CD14-positive monocyte (primary cell): ENCODE data around the gene ADK. TPM values are rescaled to one million over a fixed set of nuclear protein-coding genes. Genes with fewer than 3 reads are reported as not detected.

Experiments used
- DNase-seq, 3 donors: peaks; one replicate each; pipeline ENCODE4 v3.0.0-alpha.2; 2011 to 2022
- H2AFZ ChIP-seq: 2 replicates; pipeline ENCODE4 v1.6.0; 2012; ENCODE audit warnings: mild to moderate bottlenecking, low read depth, low read length, inconsistent platforms; ENCODE audit not compliant: insufficient read depth, poor library complexity, severe bottlenecking
- H3K27ac ChIP-seq, 2 donors: 1 replicate in 1 of 2; 2 replicates in 1 of 2; pipeline ENCODE4 v1.5.1; 2012 to 2013; ENCODE audit warnings: low read length in 2 of 2, control low read depth in 1 of 2, inconsistent platforms in 1 of 2, low read depth in 1 of 2, mild to moderate bottlenecking in 1 of 2
- H3K27me3 ChIP-seq, 2 donors: one replicate each; pipeline versions ENCODE4 v1.6.0 to v1.6.1; 2011 to 2013; ENCODE audit warnings: low read length in 2 of 2; ENCODE audit not compliant: control insufficient read depth in 2 of 2, insufficient read depth in 2 of 2
- H3K36me3 ChIP-seq, 2 donors: replicated peaks in 1 of 2; 1 replicate in 1 of 2; 2 replicates in 1 of 2; pipeline versions ENCODE4 v1.5.1 to v1.6.1; 2012 to 2013; ENCODE audit warnings: low read length in 2 of 2, control low read depth in 1 of 2, inconsistent platforms in 1 of 2, mild to moderate bottlenecking in 1 of 2; ENCODE audit not compliant: insufficient read depth in 2 of 2, control insufficient read depth in 1 of 2
- H3K4me1 ChIP-seq, 2 donors: 1 replicate in 1 of 2; 2 replicates in 1 of 2; pipeline versions ENCODE4 v1.5.1 to v1.6.1; 2012 to 2013; ENCODE audit warnings: low read length in 2 of 2, control low read depth in 1 of 2, inconsistent platforms in 1 of 2, mild to moderate bottlenecking in 1 of 2, moderate library complexity in 1 of 2; ENCODE audit not compliant: insufficient read depth in 2 of 2, control insufficient read depth in 1 of 2
- H3K4me2 ChIP-seq: replicated peaks from 2 replicates; pipeline ENCODE3; 2012; ENCODE audit warnings: low read length, moderate library complexity, mild to moderate bottlenecking; ENCODE audit not compliant: poor library complexity, severe bottlenecking; ENCODE audit errors: extremely low read depth
- H3K4me3 ChIP-seq, 3 experiments: fragments of 200-600 bp in 1 of 3; sonication (generic) in 1 of 3; replicated peaks in 1 of 3; 1 replicate in 2 of 3; 2 replicates in 1 of 3; pipeline ENCODE4 v1.5.1; 2011 to 2013; ENCODE audit warnings: low read length in 3 of 3, mild to moderate bottlenecking in 3 of 3, control low read depth in 2 of 3, low read depth in 2 of 3, inconsistent platforms in 1 of 3, moderate library complexity in 1 of 3
- H3K79me2 ChIP-seq: 2 replicates; pipeline ENCODE4 v1.6.0; 2012; ENCODE audit warnings: mild to moderate bottlenecking, control low read depth, inconsistent platforms, low read length, moderate library complexity; ENCODE audit not compliant: insufficient read depth
- H3K9ac ChIP-seq: 2 replicates; pipeline ENCODE4 v1.6.0; 2017; ENCODE audit warnings: low read length, mild to moderate bottlenecking; ENCODE audit not compliant: insufficient read depth, poor library complexity, severe bottlenecking
- H3K9me3 ChIP-seq, 2 donors: replicated peaks in 1 of 2; 1 replicate in 1 of 2; 2 replicates in 1 of 2; pipeline versions ENCODE4 v1.5.1 to v1.6.1; 2012 to 2013; ENCODE audit warnings: low read length in 2 of 2, control low read depth in 1 of 2; ENCODE audit not compliant: control insufficient read depth in 1 of 2, insufficient read depth in 1 of 2
- H4K20me1 ChIP-seq: 2 replicates; pipeline ENCODE4 v1.6.0; 2012; ENCODE audit warnings: mild to moderate bottlenecking, low read length, control low read depth, moderate library complexity; ENCODE audit not compliant: insufficient read depth
- H3K27ac Mint-ChIP-seq, 7 donors: one replicate each; pipeline ENCODE4 v1.8.0; 2020; ENCODE audit warnings: mild to moderate bottlenecking in 7 of 7, mixed read lengths in 7 of 7, moderate library complexity in 6 of 7, inconsistent platforms in 2 of 7
- H3K27me3 Mint-ChIP-seq, 3 donors: one replicate each; pipeline ENCODE4 v1.8.0; 2021 to 2022; ENCODE audit warnings: low read depth in 3 of 3, mild to moderate bottlenecking in 3 of 3, mixed read lengths in 3 of 3, moderate library complexity in 3 of 3, inconsistent platforms in 1 of 3
- H3K36me3 Mint-ChIP-seq, 2 donors: one replicate each; pipeline ENCODE4 v1.8.0; 2020; ENCODE audit warnings: mixed read lengths in 2 of 2, inconsistent platforms in 1 of 2, mild to moderate bottlenecking in 1 of 2
- H3K4me1 Mint-ChIP-seq: one replicate; pipeline ENCODE4 v1.8.0; 2020; ENCODE audit warnings: mild to moderate bottlenecking, mixed read lengths
- H3K4me3 Mint-ChIP-seq, 2 donors: one replicate each; pipeline ENCODE4 v1.8.0; 2020; ENCODE audit warnings: mild to moderate bottlenecking in 2 of 2, mixed read lengths in 2 of 2, moderate library complexity in 1 of 2
- H3K9me3 Mint-ChIP-seq, 7 donors: one replicate each; pipeline ENCODE4 v1.8.0; 2020 to 2022; ENCODE audit warnings: mixed read lengths in 7 of 7, mild to moderate bottlenecking in 6 of 7, moderate library complexity in 6 of 7, inconsistent platforms in 2 of 7
- WGBS: methylation state at CpG from one replicate; pipeline ENCODE4 v1.1.5; 2013; ENCODE audit warnings: missing lambda C conversion rate; ENCODE audit not compliant: insufficient coverage; 5-methylcytosine and 5-hydroxymethylcytosine counted together
- intact Hi-C, 2 donors: fragments of 100-400 bp; cut with micrococcal nuclease; formaldehyde crosslinking; loops; one replicate each; pipeline versions ENCODE4 v1.15.0 to v1.15.1; 2023
- polyA plus RNA-seq, 3 donors: library from polyadenylated mRNA; depleted of rRNA in 1 of 3; unstranded in 2 of 3; stranded (reverse) in 1 of 3; fragments of 300-500 nt in 2 of 3; fragments of >200 nt in 1 of 3; fragmentation: Illumina TruSeq in 2 of 3; gene quantifications; 1 replicate in 2 of 3; 2 replicates in 1 of 3; pipeline ENCODE4 v1.2.3, GENCODE V29; 2012 to 2021
- TF ChIP-seq, protein P1 (sequence below): fragments of 200-600 bp; IDR thresholded peaks from one replicate; pipeline ENCODE4 v1.8.0; 2022; ENCODE audit warnings: antibody characterized with exemption, mild to moderate bottlenecking

ADK gene
- polyA plus RNA-seq, 3 donors = 6.4 to 38.2 (median 35.7) TPM

DNA sequence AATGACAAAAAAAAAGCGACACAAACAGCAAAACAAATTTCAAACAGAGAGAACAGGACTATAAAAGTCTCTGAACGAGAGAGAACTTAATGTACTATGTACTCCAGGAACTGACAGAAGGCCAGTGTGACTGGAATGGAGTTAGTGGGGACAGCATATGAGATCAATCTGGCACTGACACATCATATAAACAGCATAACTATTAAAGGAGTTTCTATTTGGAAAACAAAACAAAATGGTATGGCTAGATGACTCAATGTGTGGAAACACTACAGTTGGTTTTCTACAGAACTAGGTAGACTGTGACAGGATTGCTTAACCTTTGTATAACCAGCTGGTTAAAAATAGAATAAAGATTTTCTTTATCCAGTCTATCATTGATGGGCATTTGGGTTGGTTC is 442.4 kb downstream of the ADK start:
- H3K27ac Mint-ChIP-seq = no peak overlapping the region
- H3K27ac ChIP-seq = no peak overlapping the region

DNA sequence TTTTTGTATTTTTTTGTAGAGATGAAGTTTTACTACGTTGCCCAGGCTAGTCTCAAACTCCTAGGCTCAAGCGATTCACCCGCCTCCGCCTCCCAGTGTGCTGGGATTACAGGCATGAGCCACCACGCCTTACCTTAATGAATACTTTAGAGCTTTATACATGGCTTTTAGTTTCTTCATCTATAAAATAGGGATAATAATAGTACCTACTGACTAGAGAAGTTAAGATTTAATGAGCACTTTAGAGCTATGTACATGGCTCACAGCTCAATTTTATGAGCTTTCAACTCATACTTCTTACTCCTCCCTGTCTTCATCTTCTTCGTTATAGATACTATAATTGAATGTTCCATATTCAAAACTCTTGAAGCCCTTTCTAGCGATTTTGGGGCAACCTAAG is 445.7 kb downstream of the ADK start:
- Histone ChIP-seq H3K79me2 (no peaks in the 10 kb centered on the region), H3K4me2 (no peak overlapping the region), H3K27ac (no peak overlapping the region), H3K9me3 (no peaks in the 10 kb centered on the region), H3K4me3 (no peak overlapping the region), H4K20me1 (no peaks in the 10 kb centered on the region), H2AFZ (no peak overlapping the region), H3K9ac (no peak overlapping the region), H3K4me1 (no peaks in the 10 kb centered on the region), H3K27me3 (no peaks in the 10 kb centered on the region), H3K36me3 (peaks cover 0 to 11% of the 10 kb centered on the region in 2 donors)
- TF ChIP-seq, protein P1, sequence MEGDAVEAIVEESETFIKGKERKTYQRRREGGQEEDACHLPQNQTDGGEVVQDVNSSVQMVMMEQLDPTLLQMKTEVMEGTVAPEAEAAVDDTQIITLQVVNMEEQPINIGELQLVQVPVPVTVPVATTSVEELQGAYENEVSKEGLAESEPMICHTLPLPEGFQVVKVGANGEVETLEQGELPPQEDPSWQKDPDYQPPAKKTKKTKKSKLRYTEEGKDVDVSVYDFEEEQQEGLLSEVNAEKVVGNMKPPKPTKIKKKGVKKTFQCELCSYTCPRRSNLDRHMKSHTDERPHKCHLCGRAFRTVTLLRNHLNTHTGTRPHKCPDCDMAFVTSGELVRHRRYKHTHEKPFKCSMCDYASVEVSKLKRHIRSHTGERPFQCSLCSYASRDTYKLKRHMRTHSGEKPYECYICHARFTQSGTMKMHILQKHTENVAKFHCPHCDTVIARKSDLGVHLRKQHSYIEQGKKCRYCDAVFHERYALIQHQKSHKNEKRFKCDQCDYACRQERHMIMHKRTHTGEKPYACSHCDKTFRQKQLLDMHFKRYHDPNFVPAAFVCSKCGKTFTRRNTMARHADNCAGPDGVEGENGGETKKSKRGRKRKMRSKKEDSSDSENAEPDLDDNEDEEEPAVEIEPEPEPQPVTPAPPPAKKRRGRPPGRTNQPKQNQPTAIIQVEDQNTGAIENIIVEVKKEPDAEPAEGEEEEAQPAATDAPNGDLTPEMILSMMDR = no peak
- no peak overlapping the region for H3K4me3 Mint-ChIP-seq
- DNase-seq = no peak
- H3K36me3 Mint-ChIP-seq = peaks cover 8% of the 10 kb centered on the region in 2 donors
- WGBS = no CpG with 5 or more reads among the region's 7 CpGs
- peaks cover 3% of the 10 kb centered on the region for H3K4me1 Mint-ChIP-seq
- intact Hi-C loops = no loop called here
- H3K27ac Mint-ChIP-seq = peak overlapping the region in 1 of 7 donors; percentile 68
- peaks cover 0 to 2% (median 0%) of the 10 kb centered on the region in 7 donors for H3K9me3 Mint-ChIP-seq
- peaks cover 0 to 3% (median 0%) of the 10 kb centered on the region in 3 donors for H3K27me3 Mint-ChIP-seq

More for the DNA sequence above, 442.4 kb downstream of the ADK start:
- H3K9me3 ChIP-seq = no peaks in the 10 kb centered on the region
- no peaks in the 10 kb centered on the region for H4K20me1 ChIP-seq
- no peak overlapping the region for H3K4me3 ChIP-seq
- H3K4me2 ChIP-seq = no peak overlapping the region
- intact Hi-C loops = no loop called here
- H2AFZ ChIP-seq = no peak overlapping the region
- peaks cover 3 to 10% of the 10 kb centered on the region in 2 donors for H3K36me3 Mint-ChIP-seq
- no CpG with 5 or more reads among the region's 2 CpGs for WGBS
- no peak overlapping the region for H3K9ac ChIP-seq
- no peaks in the 10 kb centered on the region for H3K27me3 ChIP-seq
- no peak for DNase-seq
- peaks cover 6 to 12% of the 10 kb centered on the region in 2 donors for H3K36me3 ChIP-seq
- H3K9me3 Mint-ChIP-seq = peaks cover 0 to 2% (median 0%) of the 10 kb centered on the region in 7 donors
- H3K4me3 Mint-ChIP-seq = no peak overlapping the region
- H3K27me3 Mint-ChIP-seq = peaks cover 0 to 3% (median 0%) of the 10 kb centered on the region in 3 donors
- no peaks in the 10 kb centered on the region for H3K79me2 ChIP-seq
- H3K4me1 ChIP-seq = no peaks in the 10 kb centered on the region
- peaks cover 3% of the 10 kb centered on the region for H3K4me1 Mint-ChIP-seq
- TF ChIP-seq, protein P1 = no peak
